ENCODE results near the gene OVCA2. TPM values are rescaled to one million over a fixed set of nuclear protein-coding genes. Genes with fewer than 3 reads are reported as not detected.

OVCA2 gene
- total RNA-seq, 1 donor from 2014 or later: 69.0 TPM

DNA sequence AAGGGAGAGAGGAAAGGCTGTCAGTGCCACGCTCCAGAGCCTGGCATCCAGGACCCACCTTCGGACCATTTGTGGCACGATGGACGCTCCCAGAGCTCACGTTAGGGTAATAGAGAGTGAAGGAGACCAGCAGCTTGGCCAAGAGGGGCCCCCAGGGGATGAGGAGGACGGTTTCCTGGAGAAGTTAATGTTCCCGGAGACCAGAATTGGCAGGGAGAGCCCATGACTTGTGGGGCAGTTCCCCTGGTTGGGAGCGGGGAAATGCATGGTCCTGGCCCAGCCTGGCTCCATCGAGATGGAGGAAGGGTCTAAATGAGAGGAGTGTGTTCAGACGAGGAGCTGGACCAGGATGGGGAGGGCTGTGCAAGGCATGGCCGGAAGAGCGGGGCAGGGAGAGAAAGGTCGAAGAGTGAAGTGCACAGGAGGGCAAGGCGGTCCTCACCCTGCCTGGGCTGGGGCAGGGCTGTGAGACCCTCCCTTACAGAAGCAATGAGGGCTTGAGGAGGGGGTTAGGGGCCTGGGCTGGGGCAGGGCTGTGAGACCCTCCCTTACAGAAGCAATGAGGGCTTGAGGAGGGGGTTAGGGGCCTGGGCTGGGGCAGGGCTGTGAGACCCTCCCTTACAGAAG, 10.2 kb downstream of the OVCA2 start:
- H3K27me3 ChIP-seq (ENCODE audit: control insufficient read depth, insufficient read depth, low read length): no peaks in the 10 kb centered on the region
- H3K4me3 ChIP-seq (ENCODE audit: low read depth, low read length): no peak overlapping the region
- H3K36me3 ChIP-seq (ENCODE audit: control insufficient read depth, insufficient read depth, low read length): no peaks in the 10 kb centered on the region
- DNase-seq (ENCODE audit: low read depth) (no peak), FAIRE-seq (no peak)
- no peak for TF ChIP-seq CTCF (IDR thresholded peaks at IDR 0.05; ENCODE audit: insufficient read depth, low read length, severe bottlenecking)

GRCh38 chr17:2053380-2054261, 11.8 kb downstream of the OVCA2 start:
- peaks cover 2% of the 10 kb centered on the region for H3K36me3 ChIP-seq (ENCODE audit: control insufficient read depth, insufficient read depth, low read length)
- TF ChIP-seq CTCF (IDR thresholded peaks at IDR 0.05; ENCODE audit: insufficient read depth, low read length, severe bottlenecking): peak; percentile 69
- peak overlapping the region; percentile 43 for H3K4me3 ChIP-seq (ENCODE audit: low read depth, low read length)
- no peaks in the 10 kb centered on the region for H3K27me3 ChIP-seq (ENCODE audit: control insufficient read depth, insufficient read depth, low read length)
- DNase-seq (ENCODE audit: low read depth): no peak
- no peak for FAIRE-seq

GRCh38 chr17:2054262-2054511, 12.4 kb downstream of the OVCA2 start:
- no peaks in the 10 kb centered on the region for H3K27me3 ChIP-seq (ENCODE audit: control insufficient read depth, insufficient read depth, low read length)

DNA sequence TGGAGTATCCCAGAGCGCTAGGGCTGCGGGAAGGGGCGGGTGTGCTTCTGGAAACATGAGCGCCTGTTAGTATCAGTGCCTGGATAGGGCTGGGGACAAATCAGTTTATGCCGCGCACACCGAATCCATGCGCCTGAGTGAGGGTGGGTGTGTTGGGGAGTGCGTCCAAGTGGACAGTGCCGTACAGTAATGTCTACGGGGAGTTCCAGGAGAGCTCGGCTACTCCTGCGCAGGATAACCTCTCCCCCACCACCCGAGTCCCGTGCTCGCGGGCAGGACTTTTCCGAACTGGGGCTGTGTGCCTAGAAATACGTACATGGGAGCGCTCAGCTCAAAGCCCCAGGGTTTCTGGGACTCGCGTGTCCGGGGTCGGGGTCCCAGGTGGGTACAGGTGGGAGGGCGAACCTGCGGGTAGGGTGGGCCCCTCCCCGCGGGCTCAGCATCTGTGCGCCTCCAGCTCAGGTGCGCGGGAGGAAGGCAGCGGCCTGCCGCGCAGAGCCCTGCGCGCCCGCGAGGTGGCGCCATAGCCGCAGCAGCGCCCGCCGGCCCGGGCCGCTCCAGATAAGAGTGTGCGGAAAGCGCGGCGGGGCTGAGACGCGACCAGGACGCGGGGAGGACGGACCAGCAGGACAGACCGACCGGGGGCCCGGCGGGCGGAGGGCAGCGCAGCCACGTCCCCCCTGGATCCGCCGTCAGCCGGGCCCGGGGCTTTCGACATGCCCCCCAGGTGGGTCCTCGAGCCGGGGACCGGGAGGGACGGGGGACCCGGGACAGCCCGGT, 12.9 kb downstream of the OVCA2 start, which contains the start of gene HIC1:
TSS of gene HIC1 (plus strand) at position 592 of the 780 bp plus-strand sequence. CDS start 1,588 bp downstream, outside the sequence.
- H3K36me3 ChIP-seq (ENCODE audit: control insufficient read depth, insufficient read depth, low read length): peaks cover 2% of the 10 kb centered on the region
- DNase-seq (ENCODE audit: low read depth): peak; percentile 37
- no peak for FAIRE-seq
- peak; percentile 74 for TF ChIP-seq CTCF (IDR thresholded peaks at IDR 0.05; ENCODE audit: insufficient read depth, low read length, severe bottlenecking)
- H3K4me3 ChIP-seq (ENCODE audit: low read depth, low read length): peak within 1 kb of the TSS; percentile 44
- no peaks in the 10 kb centered on the region for H3K27me3 ChIP-seq (ENCODE audit: control insufficient read depth, insufficient read depth, low read length)

More at GRCh38 chr17:2054262-2054511, 12.4 kb downstream of the OVCA2 start:
- Histone ChIP-seq H3K36me3 (ENCODE audit: control insufficient read depth, insufficient read depth, low read length) (peaks cover 2% of the 10 kb centered on the region), H3K4me3 (ENCODE audit: low read depth, low read length) (peak overlapping the region; percentile 43)
- FAIRE-seq (no peak), DNase-seq (ENCODE audit: low read depth) (no peak)
- TF ChIP-seq CTCF (IDR thresholded peaks at IDR 0.05; ENCODE audit: insufficient read depth, low read length, severe bottlenecking): no peak

GRCh38 chr17:2055292-2056205, 13.7 kb downstream of the OVCA2 start:
- peaks cover 2% of the 10 kb centered on the region for H3K36me3 ChIP-seq (ENCODE audit: control insufficient read depth, insufficient read depth, low read length)
- no peaks in the 10 kb centered on the region for H3K27me3 ChIP-seq (ENCODE audit: control insufficient read depth, insufficient read depth, low read length)
- no peak for TF ChIP-seq CTCF (IDR thresholded peaks at IDR 0.05; ENCODE audit: insufficient read depth, low read length, severe bottlenecking)
- DNase-seq (ENCODE audit: low read depth): no peak
- peak overlapping the region; percentile 44 for H3K4me3 ChIP-seq (ENCODE audit: low read depth, low read length)
- FAIRE-seq: no peak

Measured in bronchial epithelial cell (primary cell).